GM12878 (cell line): Measurements from ENCODE around the gene GGT6. TPM values are rescaled to one million over a fixed set of nuclear protein-coding genes. Genes with fewer than 3 reads are reported as not detected.

Experiments
- BMI1 ChIP-seq: fragments of 450-650 bp; IDR thresholded peaks from 2 replicates; pipeline ENCODE4 v1.6.1; 2016; ENCODE audit warnings: mild to moderate bottlenecking, moderate library complexity, borderline replicate concordance
- EGR1 ChIP-seq, 2 experiments: IDR thresholded peaks; 1 replicate in 1 of 2; 2 replicates in 1 of 2; pipeline ENCODE4 v1.6.1; 2011 to 2012; ENCODE audit warnings: low read depth in 2 of 2, low read length in 2 of 2, borderline replicate concordance in 1 of 2, mild to moderate bottlenecking in 1 of 2, moderate library complexity in 1 of 2
- MTA2 ChIP-seq: fragments of 450-650 bp; IDR thresholded peaks from 2 replicates; pipeline ENCODE4 v1.6.1; 2016; ENCODE audit warnings: low read depth, mild to moderate bottlenecking, moderate library complexity
- NBN ChIP-seq: fragments of 450-650 bp; IDR thresholded peaks from 2 replicates; pipeline ENCODE4 v1.6.1; 2016
- NFYA ChIP-seq: IDR thresholded peaks from 2 replicates; pipeline ENCODE4 v1.6.1; 2011; ENCODE audit warnings: low read depth, mild to moderate bottlenecking, low read length, improper control_type of control experiment, borderline replicate concordance
- TCF12 ChIP-seq: IDR thresholded peaks from 2 replicates; pipeline ENCODE4 v1.6.1; 2011; ENCODE audit warnings: low read depth, mild to moderate bottlenecking, low read length
- ZBED1 ChIP-seq: IDR thresholded peaks from 2 replicates; pipeline ENCODE4 v1.6.1; 2016; ENCODE audit warnings: borderline replicate concordance
- polyA plus RNA-seq, 11 experiments: library from polyadenylated mRNA; depleted of rRNA in 4 of 11; unstranded in 6 of 11; stranded (reverse) in 5 of 11; fragments of >200 nt; fragmentation: Nextera tagmentation in 4 of 11; fragmentation: Illumina TruSeq in 1 of 11; extraction: Ambion mirVana in 4 of 11; extraction: Trizol in 1 of 11; gene quantifications; 1 replicate in 1 of 11; 2 replicates in 10 of 11; pipeline versions ENCODE4 v1.2.1 to v1.2.3, GENCODE V29; 2011 to 2016; ENCODE audit warnings: inconsistent platforms in 2 of 11, missing spikeins in 2 of 11, low read depth in 1 of 11
- total RNA-seq, 4 experiments: library from RNA; depleted of rRNA in 3 of 4; stranded (reverse); fragments of >200 nt in 3 of 4; fragmentation: Illumina TruSeq in 1 of 4; extraction: Trizol in 1 of 4; gene quantifications; 2 replicates each; pipeline versions ENCODE4 v1.2.1 to v1.2.3, GENCODE V29; 2013 to 2021
- TF ChIP-seq, protein P1 (sequence below): IDR thresholded peaks from 2 replicates; pipeline ENCODE4 v1.6.1; 2012; ENCODE audit warnings: low read depth, low read length, improper control_type of control experiment
- TF ChIP-seq, protein P2 (sequence below), 3 experiments: IDR thresholded peaks in 2 of 3; conservative IDR thresholded peaks in 1 of 3; 2 replicates each; pipeline ENCODE4 v1.5.1; 2011; ENCODE audit warnings: low read depth in 3 of 3, low read length in 3 of 3, mild to moderate bottlenecking in 3 of 3, control low read depth in 2 of 3, moderate library complexity in 2 of 3, inconsistent platforms in 1 of 3, mixed read lengths in 1 of 3; ENCODE audit not compliant: control insufficient read depth in 2 of 3, insufficient read depth in 1 of 3; ENCODE audit errors: extremely low read depth in 1 of 3
- TF ChIP-seq, protein P3 (sequence below): IDR thresholded peaks from 2 replicates; pipeline ENCODE4 v1.6.1; 2011; ENCODE audit warnings: mild to moderate bottlenecking, low read depth, low read length, moderate library complexity; ENCODE audit not compliant: insufficient replicate concordance
- TF ChIP-seq, protein P4 (sequence below): fragments of 150-350 bp; IDR thresholded peaks from 2 replicates; pipeline ENCODE4 v1.6.1; 2014; ENCODE audit warnings: mild to moderate bottlenecking, low read depth, low read length

The GGT6 gene
- total and polyA plus RNA-seq, 10 of the 15 experiments (the other 5 are each of a cell fraction or from before 2014, with no cell fraction given), result 0.01 to 0.26 (median 0.13) TPM; not detected in 5

GRCh38 chr17:4607773-4608187, 47.4 kb upstream of the GGT6 start (continued):
- TF ChIP-seq, protein P1, sequence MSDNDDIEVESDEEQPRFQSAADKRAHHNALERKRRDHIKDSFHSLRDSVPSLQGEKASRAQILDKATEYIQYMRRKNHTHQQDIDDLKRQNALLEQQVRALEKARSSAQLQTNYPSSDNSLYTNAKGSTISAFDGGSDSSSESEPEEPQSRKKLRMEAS, result no peak
- no peak for TF ChIP-seq BMI1
- TF ChIP-seq, protein P2, sequence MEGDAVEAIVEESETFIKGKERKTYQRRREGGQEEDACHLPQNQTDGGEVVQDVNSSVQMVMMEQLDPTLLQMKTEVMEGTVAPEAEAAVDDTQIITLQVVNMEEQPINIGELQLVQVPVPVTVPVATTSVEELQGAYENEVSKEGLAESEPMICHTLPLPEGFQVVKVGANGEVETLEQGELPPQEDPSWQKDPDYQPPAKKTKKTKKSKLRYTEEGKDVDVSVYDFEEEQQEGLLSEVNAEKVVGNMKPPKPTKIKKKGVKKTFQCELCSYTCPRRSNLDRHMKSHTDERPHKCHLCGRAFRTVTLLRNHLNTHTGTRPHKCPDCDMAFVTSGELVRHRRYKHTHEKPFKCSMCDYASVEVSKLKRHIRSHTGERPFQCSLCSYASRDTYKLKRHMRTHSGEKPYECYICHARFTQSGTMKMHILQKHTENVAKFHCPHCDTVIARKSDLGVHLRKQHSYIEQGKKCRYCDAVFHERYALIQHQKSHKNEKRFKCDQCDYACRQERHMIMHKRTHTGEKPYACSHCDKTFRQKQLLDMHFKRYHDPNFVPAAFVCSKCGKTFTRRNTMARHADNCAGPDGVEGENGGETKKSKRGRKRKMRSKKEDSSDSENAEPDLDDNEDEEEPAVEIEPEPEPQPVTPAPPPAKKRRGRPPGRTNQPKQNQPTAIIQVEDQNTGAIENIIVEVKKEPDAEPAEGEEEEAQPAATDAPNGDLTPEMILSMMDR (IDR thresholded peaks at IDR 0.05 in 2 of 3, conservative IDR thresholded peaks at IDR 0.05 in 1 of 3; ENCODE audit: control insufficient read depth in 2 of 3, extremely low read depth in 1 of 3, insufficient read depth in 1 of 3, low read depth in 3 of 3, low read length in 3 of 3), result no peak
- no peak for TF ChIP-seq TCF12
- no peak for TF ChIP-seq NBN
- TF ChIP-seq NFYA, result no peak
- TF ChIP-seq MTA2, result no peak
- TF ChIP-seq, protein P3, sequence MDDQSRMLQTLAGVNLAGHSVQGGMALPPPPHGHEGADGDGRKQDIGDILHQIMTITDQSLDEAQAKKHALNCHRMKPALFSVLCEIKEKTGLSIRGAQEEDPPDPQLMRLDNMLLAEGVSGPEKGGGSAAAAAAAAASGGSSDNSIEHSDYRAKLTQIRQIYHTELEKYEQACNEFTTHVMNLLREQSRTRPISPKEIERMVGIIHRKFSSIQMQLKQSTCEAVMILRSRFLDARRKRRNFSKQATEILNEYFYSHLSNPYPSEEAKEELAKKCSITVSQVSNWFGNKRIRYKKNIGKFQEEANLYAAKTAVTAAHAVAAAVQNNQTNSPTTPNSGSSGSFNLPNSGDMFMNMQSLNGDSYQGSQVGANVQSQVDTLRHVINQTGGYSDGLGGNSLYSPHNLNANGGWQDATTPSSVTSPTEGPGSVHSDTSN, result no peak
- TF ChIP-seq, protein P4, sequence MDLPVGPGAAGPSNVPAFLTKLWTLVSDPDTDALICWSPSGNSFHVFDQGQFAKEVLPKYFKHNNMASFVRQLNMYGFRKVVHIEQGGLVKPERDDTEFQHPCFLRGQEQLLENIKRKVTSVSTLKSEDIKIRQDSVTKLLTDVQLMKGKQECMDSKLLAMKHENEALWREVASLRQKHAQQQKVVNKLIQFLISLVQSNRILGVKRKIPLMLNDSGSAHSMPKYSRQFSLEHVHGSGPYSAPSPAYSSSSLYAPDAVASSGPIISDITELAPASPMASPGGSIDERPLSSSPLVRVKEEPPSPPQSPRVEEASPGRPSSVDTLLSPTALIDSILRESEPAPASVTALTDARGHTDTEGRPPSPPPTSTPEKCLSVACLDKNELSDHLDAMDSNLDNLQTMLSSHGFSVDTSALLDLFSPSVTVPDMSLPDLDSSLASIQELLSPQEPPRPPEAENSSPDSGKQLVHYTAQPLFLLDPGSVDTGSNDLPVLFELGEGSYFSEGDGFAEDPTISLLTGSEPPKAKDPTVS, result no peak
- no peak for TF ChIP-seq ZBED1
- TF ChIP-seq EGR1 (IDR thresholded peaks at IDR 0.05; ENCODE audit: borderline replicate concordance in 1 of 2, low read depth in 2 of 2, low read length in 2 of 2), result no peak
